Transverse colon (tissue), 4 donors: ENCODE measurements around the gene COA6. TPM values are rescaled to one million over a fixed set of nuclear protein-coding genes. Genes with fewer than 3 reads are reported as not detected.

Experiments
- DNase-seq: peaks from one replicate; pipeline ENCODE4 v3.0.0-alpha.2; 2019
- H3K27ac ChIP-seq, 4 donors: fragments of 200-600 bp; sonication (generic); 2 replicates each; pipeline ENCODE4 v1.5.1; 2016 to 2018; ENCODE audit warnings: inconsistent platforms in 4 of 4
- H3K27me3 ChIP-seq: fragments of 200-600 bp; sonication (generic); 2 replicates; pipeline ENCODE4 v1.5.1; 2017; ENCODE audit warnings: inconsistent platforms
- H3K36me3 ChIP-seq, 4 donors: fragments of 200-600 bp; sonication (generic); 2 replicates each; pipeline ENCODE4 v1.5.1; 2017 to 2019; ENCODE audit warnings: inconsistent platforms in 4 of 4
- H3K4me1 ChIP-seq, 4 donors: fragments of 200-600 bp; sonication (generic); 2 replicates each; pipeline ENCODE4 v1.5.1; 2017 to 2020; ENCODE audit warnings: inconsistent platforms in 4 of 4
- H3K4me3 ChIP-seq, 4 donors: fragments of 200-600 bp; sonication (generic); 1 replicate in 1 of 4; 2 replicates in 3 of 4; pipeline versions ENCODE4 v1.5.1 to v1.6.1; 2017 to 2019; ENCODE audit warnings: inconsistent platforms in 4 of 4
- H3K9me3 ChIP-seq, 2 donors: fragments of 200-600 bp; sonication (generic); 2 replicates each; pipeline ENCODE4 v1.5.1; 2017 to 2019; ENCODE audit warnings: inconsistent platforms in 2 of 2
- EP300 ChIP-seq: sonication (generic); formaldehyde crosslinking; IDR thresholded peaks from one replicate; pipeline ENCODE4 v1.6.1; 2017; ENCODE audit warnings: antibody characterized with exemption, low read depth
- POLR2A ChIP-seq: fragments of 450-650 bp; IDR thresholded peaks from one replicate; pipeline ENCODE4 v1.6.1; 2016; ENCODE audit warnings: antibody characterized with exemption, mild to moderate bottlenecking, moderate library complexity
- POLR2AphosphoS5 ChIP-seq, 3 donors: sonication (generic); formaldehyde crosslinking; IDR thresholded peaks; one replicate each; pipeline ENCODE4 v1.6.1; 2016; ENCODE audit warnings: antibody characterized with exemption in 3 of 3
- WGBS, 2 donors: methylation state at CpG; one replicate each; pipeline ENCODE4 v1.1.5; 2018; ENCODE audit warnings: low coverage in 1 of 2; 5-methylcytosine and 5-hydroxymethylcytosine counted together
- in situ Hi-C, 4 donors: fragments of 200-750 bp; cut with MboI; loops; one replicate each; pipeline versions ENCODE4 v1.15.0 to v1.15.1; 2017; ENCODE audit warnings: low sequenced_read_pairs in 3 of 4, low pct_ligation_motif_present in 1 of 4, low pct_unique_long_range_greater_than_20kb in 1 of 4
- intact Hi-C: fragments of 100-400 bp; cut with DNase I; formaldehyde crosslinking; loops from one replicate; pipeline ENCODE4 v1.15.1; 2023; ENCODE audit warnings: low total_unique reads
- total RNA-seq, 4 donors: library from RNA; depleted of rRNA; stranded (reverse); fragments of >200 nt; gene quantifications; one replicate each; pipeline ENCODE4 v1.1.0, GENCODE V29; 2016
- TF ChIP-seq, protein P1 (sequence below), 5 experiments: fragments of 200-600 bp in 3 of 5; fragments of 450-650 bp in 2 of 5; sonication (generic) in 3 of 5; IDR thresholded peaks; 1 replicate in 2 of 5; 2 replicates in 3 of 5; pipeline ENCODE4 v1.5.1; 2016 to 2017; ENCODE audit warnings: antibody characterized with exemption in 5 of 5, inconsistent platforms in 3 of 5, mild to moderate bottlenecking in 2 of 5, moderate library complexity in 1 of 5

Gene COA6, protein sequence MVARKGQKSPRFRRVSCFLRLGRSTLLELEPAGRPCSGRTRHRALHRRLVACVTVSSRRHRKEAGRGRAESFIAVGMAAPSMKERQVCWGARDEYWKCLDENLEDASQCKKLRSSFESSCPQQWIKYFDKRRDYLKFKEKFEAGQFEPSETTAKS
- total RNA-seq = 10 to 100 TPM in 3 of 4 donors, not detected in 1; 13.7 to 21.6 (median 15.7) TPM

DNA sequence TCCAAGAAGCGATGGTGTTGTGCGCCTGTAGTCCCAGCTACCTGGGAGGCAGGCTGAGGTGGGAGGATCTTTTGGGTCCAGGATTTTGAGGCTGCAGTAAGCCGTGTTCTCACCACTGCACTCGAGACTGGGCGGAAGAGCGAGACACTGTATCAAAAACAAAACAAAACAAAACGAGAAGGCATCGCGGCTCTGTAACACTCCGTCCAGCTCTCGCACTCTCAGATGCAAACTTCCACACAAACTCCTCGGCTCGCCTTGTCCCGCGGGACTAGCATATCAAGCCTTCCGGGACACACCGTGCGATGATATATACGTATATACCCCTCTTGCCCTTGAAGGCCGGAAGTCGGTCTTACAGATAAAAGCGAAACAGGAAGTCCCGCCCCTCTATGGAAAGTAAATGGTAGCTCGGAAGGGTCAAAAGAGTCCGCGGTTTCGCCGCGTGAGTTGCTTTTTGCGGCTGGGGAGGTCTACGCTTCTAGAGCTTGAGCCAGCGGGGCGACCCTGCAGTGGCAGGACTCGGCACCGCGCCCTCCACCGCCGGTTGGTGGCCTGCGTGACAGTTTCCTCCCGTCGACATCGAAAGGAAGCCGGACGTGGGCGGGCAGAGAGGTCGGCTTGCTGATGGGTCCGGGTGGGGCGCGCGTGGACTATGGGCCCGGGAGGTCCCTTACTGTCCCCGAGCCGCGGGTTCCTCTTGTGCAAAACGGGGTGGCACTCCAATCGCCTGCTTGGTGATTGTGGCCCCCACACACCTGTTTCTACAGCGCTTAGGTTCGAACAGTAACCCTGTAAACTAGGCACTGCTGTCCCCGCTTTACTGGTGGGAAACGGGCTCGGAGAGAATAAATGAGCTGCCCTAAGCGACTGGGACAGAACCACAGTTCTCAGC is at the start of gene COA6:
Gene COA6, plus strand, starts transcription at position 393 of the 895 bp plus-strand sequence. Its CDS starts 11 bp downstream, at position 404.
- DNase-seq = peak; percentile 90
- no peaks in the 10 kb centered on the region for H3K9me3 ChIP-seq
- WGBS, 2 donors = 0% methylated on average over 61 of the region's 62 CpGs; no CpG with 5 or more reads in 1 of the 2 donors
- intact Hi-C loops (no loop called here), in situ Hi-C loops (no loop called here)
- H3K36me3 ChIP-seq = peaks cover 0 to 10% (median 0%) of the 10 kb centered on the region in 4 donors
- peaks cover 8 to 24% (median 14%) of the 10 kb centered on the region in 4 donors for H3K4me1 ChIP-seq
- H3K4me3 ChIP-seq = peak within 1 kb of the TSS; percentile 70 to 91 (median 76)
- no peaks in the 10 kb centered on the region for H3K27me3 ChIP-seq
- peak within 1 kb of the TSS; percentile 91 to 97 (median 95) for H3K27ac ChIP-seq
- TF ChIP-seq POLR2A = peak; percentile 97
- TF ChIP-seq EP300 = no peak
- TF ChIP-seq POLR2AphosphoS5 (IDR thresholded peaks at IDR 0.05) = peak; percentile 89 to 98 (median 98)

DNA sequence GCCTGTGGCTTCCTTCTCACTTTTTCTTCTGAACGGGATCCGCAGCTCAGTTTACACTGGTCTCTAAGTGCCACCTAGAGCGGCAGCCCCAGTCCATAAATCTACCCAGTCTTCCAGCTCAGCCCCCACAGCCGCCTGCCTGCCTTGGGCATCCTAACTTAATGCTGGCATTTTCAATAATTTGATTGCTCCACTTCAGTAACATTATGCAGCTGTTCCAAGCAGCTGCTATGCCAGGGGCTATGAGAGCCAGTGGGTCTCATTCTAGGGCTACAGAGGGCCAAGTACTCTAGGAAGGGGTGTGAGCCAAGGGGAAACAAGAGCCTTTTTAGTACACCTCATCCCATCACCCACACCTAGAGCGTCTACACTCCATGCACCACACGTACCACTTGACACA is 48.4 kb upstream of the COA6 start:
- Histone ChIP-seq H3K4me3 (no peak overlapping the region), H3K4me1 (peaks cover 0 to 6% (median 0%) of the 10 kb centered on the region in 4 donors), H3K27me3 (peaks cover 29% of the 10 kb centered on the region), H3K27ac (no peak overlapping the region), H3K36me3 (no peaks in the 10 kb centered on the region), H3K9me3 (no peaks in the 10 kb centered on the region)
- no peak for DNase-seq
- in situ Hi-C loops = loop anchor here in 2 of 4 donors (25.0 kb wide), 2 partner anchors 188 to 213 kb away; no protein-coding TSS in a partner anchor
- WGBS, 2 donors = 73 to 78% methylated on average over 4 to 6 of the region's 6 CpGs
- TF ChIP-seq, protein P1, sequence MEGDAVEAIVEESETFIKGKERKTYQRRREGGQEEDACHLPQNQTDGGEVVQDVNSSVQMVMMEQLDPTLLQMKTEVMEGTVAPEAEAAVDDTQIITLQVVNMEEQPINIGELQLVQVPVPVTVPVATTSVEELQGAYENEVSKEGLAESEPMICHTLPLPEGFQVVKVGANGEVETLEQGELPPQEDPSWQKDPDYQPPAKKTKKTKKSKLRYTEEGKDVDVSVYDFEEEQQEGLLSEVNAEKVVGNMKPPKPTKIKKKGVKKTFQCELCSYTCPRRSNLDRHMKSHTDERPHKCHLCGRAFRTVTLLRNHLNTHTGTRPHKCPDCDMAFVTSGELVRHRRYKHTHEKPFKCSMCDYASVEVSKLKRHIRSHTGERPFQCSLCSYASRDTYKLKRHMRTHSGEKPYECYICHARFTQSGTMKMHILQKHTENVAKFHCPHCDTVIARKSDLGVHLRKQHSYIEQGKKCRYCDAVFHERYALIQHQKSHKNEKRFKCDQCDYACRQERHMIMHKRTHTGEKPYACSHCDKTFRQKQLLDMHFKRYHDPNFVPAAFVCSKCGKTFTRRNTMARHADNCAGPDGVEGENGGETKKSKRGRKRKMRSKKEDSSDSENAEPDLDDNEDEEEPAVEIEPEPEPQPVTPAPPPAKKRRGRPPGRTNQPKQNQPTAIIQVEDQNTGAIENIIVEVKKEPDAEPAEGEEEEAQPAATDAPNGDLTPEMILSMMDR (IDR thresholded peaks at IDR 0.05) = no peak
- TF ChIP-seq EP300 (no peak), POLR2AphosphoS5 (IDR thresholded peaks at IDR 0.05) (no peak), POLR2A (no peak)
- intact Hi-C loops = no loop called here

DNA sequence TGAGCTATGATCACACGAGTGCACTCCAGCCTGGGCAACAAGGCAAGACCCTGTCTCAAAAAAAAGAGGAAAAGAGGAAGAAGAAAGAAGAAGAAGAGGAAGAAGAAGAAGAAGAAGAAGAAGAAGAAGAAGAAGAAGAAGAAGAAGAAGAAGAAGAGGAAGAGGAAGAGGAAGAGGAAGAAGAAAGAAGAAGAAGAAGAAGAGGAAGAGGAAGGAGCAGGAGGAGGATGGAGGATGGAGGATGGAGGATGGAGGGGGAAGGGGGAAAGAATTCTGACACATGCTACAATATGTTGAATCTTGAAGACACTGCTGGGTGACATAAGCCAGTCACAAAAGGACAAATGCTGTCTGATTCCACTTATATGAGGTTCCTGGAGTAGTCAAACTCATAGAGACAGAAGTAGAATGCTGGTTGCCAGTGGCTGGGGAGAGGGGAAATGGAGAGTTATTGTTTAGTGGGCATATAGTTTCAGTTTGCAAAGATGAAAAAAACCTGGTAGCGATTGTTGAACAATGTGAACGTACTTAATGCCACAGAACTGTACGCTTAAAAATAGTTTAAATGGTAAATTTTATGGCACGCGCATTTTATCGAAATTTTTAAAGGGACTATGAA is 47.3 kb upstream of the COA6 start:
- in situ Hi-C loops = no loop called here

More for the DNA sequence above, 47.3 kb upstream of the COA6 start:
- Histone ChIP-seq H3K27me3 (peaks cover 34% of the 10 kb centered on the region), H3K4me1 (peaks cover 0 to 6% (median 0%) of the 10 kb centered on the region in 4 donors), H3K36me3 (no peaks in the 10 kb centered on the region), H3K4me3 (peak overlapping the region in 2 of 4 donors; percentile 11 to 32), H3K9me3 (no peaks in the 10 kb centered on the region), H3K27ac (no peak overlapping the region)
- WGBS, 2 donors = 75 to 77% methylated on average over 7 of the region's 7 CpGs
- intact Hi-C loops = no loop called here
- DNase-seq = no peak
- TF ChIP-seq EP300 = no peak
- no peak for TF ChIP-seq POLR2AphosphoS5 (IDR thresholded peaks at IDR 0.05)
- TF ChIP-seq, protein P1 (IDR thresholded peaks at IDR 0.05) = no peak
- no peak for TF ChIP-seq POLR2A
